B cell (primary cell): ENCODE data around the gene CDH13. TPM values are rescaled to one million over a fixed set of nuclear protein-coding genes. Genes with fewer than 3 reads are reported as not detected.

ENCODE experiments used
- ATAC-seq: fragments of 200-7000 bp; cut with Tn5 transposase; one replicate; pipeline ENCODE4 v1.10.0; 2021; ENCODE audit warnings: low read depth, mild to moderate bottlenecking, moderate number of reproducible peaks, moderate library complexity
- CTCF ChIA-PET: fragments of 350-600 bp; sonication (Branson Sonifier 250); formaldehyde crosslinking; loops from one replicate; lab custom pipeline; 2021; ENCODE audit warnings: antibody characterized with exemption, inconsistent platforms; lab: Charles Lee
- POLR2A ChIA-PET: fragments of 350-600 bp; sonication (Branson Sonifier 250); formaldehyde crosslinking; loops from one replicate; lab custom pipeline; 2021; ENCODE audit warnings: antibody characterized with exemption; lab: Charles Lee
- DNase-seq: peaks from one replicate; pipeline ENCODE4 v3.0.0; 2013
- H2AFZ ChIP-seq: 2 replicates; pipeline ENCODE4 v1.6.1; 2012; ENCODE audit warnings: mild to moderate bottlenecking, low read depth, low read length; ENCODE audit not compliant: insufficient read depth, poor library complexity, severe bottlenecking
- H3K27ac ChIP-seq, 2 donors: 1 replicate in 1 of 2; 2 replicates in 1 of 2; pipeline ENCODE4 v1.5.1; 2012 to 2013; ENCODE audit warnings: low read length in 2 of 2, mild to moderate bottlenecking in 2 of 2, moderate library complexity in 1 of 2
- H3K27me3 ChIP-seq, 4 experiments: fragments of 200-600 bp in 1 of 4; sonication (generic) in 1 of 4; replicated peaks in 1 of 4; 1 replicate in 2 of 4; 2 replicates in 2 of 4; pipeline versions ENCODE4 v1.6.1 to v1.7.0; 2013 to 2016; ENCODE audit warnings: low read length in 3 of 4, mild to moderate bottlenecking in 2 of 4, mixed read lengths in 1 of 4, moderate library complexity in 1 of 4; ENCODE audit not compliant: insufficient read depth in 4 of 4, control insufficient read depth in 3 of 4; ENCODE audit errors: control extremely low read depth in 1 of 4
- H3K36me3 ChIP-seq, 2 experiments: replicated peaks in 1 of 2; 1 replicate in 1 of 2; 2 replicates in 1 of 2; pipeline versions ENCODE4 v1.6.1 to v1.7.1; 2013; ENCODE audit warnings: low read length in 1 of 2; ENCODE audit not compliant: insufficient read depth in 2 of 2, control insufficient read depth in 1 of 2; ENCODE audit errors: control extremely low read depth in 1 of 2, extremely low read depth in 1 of 2
- H3K4me1 ChIP-seq, 2 donors: fragments of 200-600 bp in 1 of 2; sonication (generic) in 1 of 2; 1 replicate in 1 of 2; 2 replicates in 1 of 2; pipeline versions ENCODE4 v1.5.1 to v1.6.1; 2013 to 2017; ENCODE audit warnings: low read length in 2 of 2; ENCODE audit not compliant: control insufficient read depth in 2 of 2, insufficient read depth in 2 of 2
- H3K4me2 ChIP-seq: replicated peaks from 2 replicates; pipeline ENCODE3; 2012; ENCODE audit warnings: mild to moderate bottlenecking, low read depth, low read length; ENCODE audit not compliant: poor library complexity, severe bottlenecking
- H3K4me3 ChIP-seq, 5 experiments: fragments of 200-600 bp in 1 of 5; sonication (generic) in 1 of 5; 1 replicate in 3 of 5; 2 replicates in 2 of 5; pipeline versions ENCODE4 v1.5.1 to v1.7.0; 2011 to 2016; ENCODE audit warnings: low read length in 4 of 5, mild to moderate bottlenecking in 4 of 5, low read depth in 2 of 5, control low read depth in 1 of 5, moderate library complexity in 1 of 5; ENCODE audit not compliant: insufficient read depth in 1 of 5; ENCODE audit errors: control extremely low read depth in 1 of 5, extremely low read depth in 1 of 5
- H3K79me2 ChIP-seq: fragments of 200-600 bp; sonication (generic); one replicate; pipeline ENCODE4 v1.6.0; 2016; ENCODE audit warnings: low read length; ENCODE audit not compliant: control insufficient read depth, insufficient read depth
- H3K9ac ChIP-seq: fragments of 200-600 bp; sonication (generic); 2 replicates; pipeline ENCODE4 v1.6.1; 2017; ENCODE audit warnings: mild to moderate bottlenecking, low read length, moderate library complexity
- H3K9me3 ChIP-seq, 3 donors: one replicate each; pipeline versions ENCODE4 v1.6.1 to v1.7.1; 2013; ENCODE audit warnings: low read length in 2 of 3; ENCODE audit not compliant: control insufficient read depth in 2 of 3, insufficient read depth in 1 of 3; ENCODE audit errors: control extremely low read depth in 1 of 3
- H4K20me1 ChIP-seq: 2 replicates; pipeline ENCODE4 v1.6.0; 2012; ENCODE audit warnings: mild to moderate bottlenecking, low read length; ENCODE audit not compliant: insufficient read depth, control insufficient read depth, poor library complexity, severe bottlenecking
- H3K27ac Mint-ChIP-seq: one replicate; pipeline ENCODE4 v1.8.0; 2021; ENCODE audit warnings: mixed read lengths
- H3K27me3 Mint-ChIP-seq: one replicate; pipeline ENCODE4 v1.8.0; 2021; ENCODE audit warnings: mixed read lengths
- H3K4me1 Mint-ChIP-seq: one replicate; pipeline ENCODE4 v1.8.0; 2021; ENCODE audit warnings: mixed read lengths
- H3K4me3 Mint-ChIP-seq: one replicate; pipeline ENCODE4 v1.8.0; 2021; ENCODE audit warnings: mixed read lengths
- H3K9me3 Mint-ChIP-seq: one replicate; pipeline ENCODE4 v1.8.0; 2022; ENCODE audit warnings: mixed read lengths; ENCODE audit not compliant: insufficient read depth
- CTCF ChIP-seq: fragments of 200-600 bp; IDR thresholded peaks from one replicate; pipeline ENCODE4 v1.8.0; 2022; ENCODE audit warnings: antibody characterized with exemption, mild to moderate bottlenecking
- EZH2 ChIP-seq: IDR thresholded peaks from 2 replicates; pipeline ENCODE4 v1.6.1; 2012; ENCODE audit warnings: borderline replicate concordance, low read depth, mild to moderate bottlenecking, moderate library complexity, low read length; ENCODE audit not compliant: insufficient read depth, poor library complexity, severe bottlenecking
- WGBS: methylation state at CpG from one replicate; pipeline ENCODE4 v1.1.5; 2013; ENCODE audit warnings: missing lambda C conversion rate; ENCODE audit not compliant: insufficient coverage; 5-methylcytosine and 5-hydroxymethylcytosine counted together
- intact Hi-C: fragments of 100-400 bp; cut with micrococcal nuclease; formaldehyde crosslinking; loops from one replicate; pipeline ENCODE4 v1.10.0; 2022
- polyA plus RNA-seq: library from polyadenylated mRNA; depleted of rRNA; stranded (reverse); fragments of >200 nt; gene quantifications from 2 replicates; pipeline ENCODE4 v1.2.3, GENCODE V29; 2012
- total RNA-seq, 2 donors: library from RNA; stranded (reverse); fragments of 120-200 nt in 1 of 2; gene quantifications; 1 replicate in 1 of 2; 2 replicates in 1 of 2; pipeline versions ENCODE4 v1.2.3 to v1.2.4, GENCODE V29; 2013 to 2022

CDH13 gene
- total and polyA plus RNA-seq, 2 donors (not counting 1 experiment from before 2014, with no cell fraction given), result not detected

DNA sequence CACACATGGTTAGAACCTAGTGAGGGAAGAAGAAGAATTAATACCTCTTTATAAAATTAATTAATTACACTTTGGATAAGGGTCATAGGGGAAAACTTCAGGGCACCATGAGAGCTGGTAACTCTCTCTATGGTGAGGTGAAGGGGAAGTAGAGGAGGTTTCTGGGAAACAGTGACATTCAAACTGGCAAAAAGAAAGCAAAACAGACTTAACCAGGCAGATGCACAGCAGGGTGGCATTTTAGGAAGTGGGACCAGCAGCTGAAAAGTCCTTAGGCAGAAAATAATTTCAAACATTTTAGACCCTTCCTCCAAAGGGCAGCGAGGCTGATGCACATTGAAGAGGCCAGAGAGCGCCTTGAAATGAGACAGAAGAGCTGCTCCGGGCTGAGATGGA is 157.8 kb downstream of the CDH13 start:
- Mint-ChIP-seq H3K4me3 (peak overlapping the region; percentile 23), H3K9me3 (no peaks in the 10 kb centered on the region), H3K4me1 (peaks cover 21% of the 10 kb centered on the region), H3K27ac (peak overlapping the region; percentile 79), H3K27me3 (no peaks in the 10 kb centered on the region)
- intact Hi-C loops, result no loop called here
- Histone ChIP-seq H2AFZ (peak overlapping the region; percentile 5), H3K9ac (no peak overlapping the region), H3K27ac (peak overlapping the region; percentile 12 to 51), H3K27me3 (no peaks in the 10 kb centered on the region), H3K79me2 (no peaks in the 10 kb centered on the region), H3K4me1 (peaks cover 21 to 49% of the 10 kb centered on the region in 2 donors), H3K4me3 (no peak overlapping the region), H3K4me2 (peak overlapping the region; percentile 21), H3K36me3 (no peaks in the 10 kb centered on the region), H3K9me3 (peaks cover 0 to 3% (median 0%) of the 10 kb centered on the region in 3 donors), H4K20me1 (no peaks in the 10 kb centered on the region)
- TF ChIP-seq CTCF, result no peak
- TF ChIP-seq EZH2, result no peak
- ATAC-seq (peak; percentile 49), DNase-seq (peak; percentile 55)
- ChIA-PET CTCF (no interaction called here), POLR2A (no interaction called here)
- WGBS, result 85% methylated on average over 2 of the region's 3 CpGs

DNA sequence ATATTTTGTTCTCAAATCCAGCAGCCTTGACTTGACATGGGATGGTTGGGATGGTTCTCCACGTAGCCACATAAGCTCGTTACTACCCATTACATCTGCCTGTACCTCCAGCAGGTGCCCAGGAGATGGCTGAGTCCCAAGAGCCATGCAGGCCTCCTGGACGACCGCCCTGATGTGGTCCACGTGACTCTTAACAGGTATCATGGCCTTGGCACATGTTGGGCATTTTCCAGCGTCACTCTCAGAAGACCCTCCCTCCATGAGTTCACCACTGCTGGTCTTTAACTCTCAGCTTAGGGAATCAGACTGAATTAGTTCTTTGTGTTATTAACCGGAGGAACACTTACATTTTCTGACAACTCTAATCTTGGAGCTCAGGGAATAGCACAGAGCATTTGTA is 161.5 kb downstream of the CDH13 start:
- Mint-ChIP-seq H3K4me1 (peaks cover 9% of the 10 kb centered on the region), H3K9me3 (no peaks in the 10 kb centered on the region), H3K27me3 (no peaks in the 10 kb centered on the region), H3K27ac (no peak overlapping the region), H3K4me3 (no peak overlapping the region)
- Histone ChIP-seq H3K27me3 (no peaks in the 10 kb centered on the region), H3K4me3 (no peak overlapping the region), H3K9ac (no peak overlapping the region), H3K79me2 (no peaks in the 10 kb centered on the region), H4K20me1 (no peaks in the 10 kb centered on the region), H3K36me3 (no peaks in the 10 kb centered on the region), H3K4me1 (peaks cover 5 to 25% of the 10 kb centered on the region in 2 donors), H3K27ac (no peak overlapping the region), H3K9me3 (peaks cover 0 to 5% (median 0%) of the 10 kb centered on the region in 3 donors), H3K4me2 (no peak overlapping the region), H2AFZ (no peak overlapping the region)
- TF ChIP-seq CTCF, result no peak
- no peak for TF ChIP-seq EZH2
- 76% methylated on average over 3 of the region's 7 CpGs for WGBS
- intact Hi-C loops, result no loop called here
- DNase-seq (no peak), ATAC-seq (no peak)
- POLR2A ChIA-PET, result no interaction called here
- CTCF ChIA-PET, result interaction anchor here (1.0 kb wide), 1 partner anchor 9 kb away, joined by 3 read pairs; no protein-coding TSS in a partner anchor
